ENCODE measurements around the gene EBNA1BP2. TPM values are rescaled to one million over a fixed set of nuclear protein-coding genes. Genes with fewer than 3 reads are reported as not detected.
A peak's percentile ranks its signal among the peaks of the same experiment; 100 is the strongest.
"Not testable (repeated sequence)": the region's sequence is repeated elsewhere in the genome, so short reads cannot be mapped to it uniquely, and the experiment has no call there.

Gene EBNA1BP2
- total RNA-seq, 1 donor from 2014 or later, result 51.1 TPM

- Mint-ChIP-seq H3K36me3 (peaks cover 2% of the 10 kb centered on the region), H3K27me3 (ENCODE audit: low read depth) (no peaks in the 10 kb centered on the region), H3K4me1 (no peaks in the 10 kb centered on the region), H3K4me3 (no peak overlapping the region), H3K9me3 (peaks cover 20% of the 10 kb centered on the region), H3K27ac (no peak overlapping the region)
- TF ChIP-seq, protein P1, sequence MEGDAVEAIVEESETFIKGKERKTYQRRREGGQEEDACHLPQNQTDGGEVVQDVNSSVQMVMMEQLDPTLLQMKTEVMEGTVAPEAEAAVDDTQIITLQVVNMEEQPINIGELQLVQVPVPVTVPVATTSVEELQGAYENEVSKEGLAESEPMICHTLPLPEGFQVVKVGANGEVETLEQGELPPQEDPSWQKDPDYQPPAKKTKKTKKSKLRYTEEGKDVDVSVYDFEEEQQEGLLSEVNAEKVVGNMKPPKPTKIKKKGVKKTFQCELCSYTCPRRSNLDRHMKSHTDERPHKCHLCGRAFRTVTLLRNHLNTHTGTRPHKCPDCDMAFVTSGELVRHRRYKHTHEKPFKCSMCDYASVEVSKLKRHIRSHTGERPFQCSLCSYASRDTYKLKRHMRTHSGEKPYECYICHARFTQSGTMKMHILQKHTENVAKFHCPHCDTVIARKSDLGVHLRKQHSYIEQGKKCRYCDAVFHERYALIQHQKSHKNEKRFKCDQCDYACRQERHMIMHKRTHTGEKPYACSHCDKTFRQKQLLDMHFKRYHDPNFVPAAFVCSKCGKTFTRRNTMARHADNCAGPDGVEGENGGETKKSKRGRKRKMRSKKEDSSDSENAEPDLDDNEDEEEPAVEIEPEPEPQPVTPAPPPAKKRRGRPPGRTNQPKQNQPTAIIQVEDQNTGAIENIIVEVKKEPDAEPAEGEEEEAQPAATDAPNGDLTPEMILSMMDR (IDR thresholded peaks at IDR 0.05; ENCODE audit: unreplicated experiment), result no peak
- no peak for DNase-seq (ENCODE audit: low spot score in 2 of 2, unreplicated experiment in 2 of 2)
Measured at GRCh38 chr1:43128816-43129215, 43.3 kb downstream of the EBNA1BP2 start.

DNA sequence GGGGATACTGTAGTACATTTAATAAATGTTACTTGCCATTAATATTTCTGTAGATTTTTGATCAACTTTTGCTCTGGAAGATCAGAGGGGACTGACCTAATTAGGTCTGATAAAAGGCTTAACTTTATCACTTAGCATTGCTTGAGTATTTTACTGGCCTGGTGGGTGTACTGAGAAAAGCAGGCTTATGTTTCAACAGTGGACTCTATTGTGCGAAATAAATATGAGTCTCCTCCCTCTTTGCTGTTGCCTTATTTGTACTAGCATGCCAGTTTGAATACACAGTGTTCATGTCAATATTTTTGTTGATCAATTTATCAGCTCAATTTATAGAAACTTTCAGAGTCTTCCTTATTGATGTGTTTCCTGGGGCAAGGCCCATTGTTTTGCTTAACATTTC lies 49.1 kb downstream of the EBNA1BP2 start:
- H3K9me3 Mint-ChIP-seq, result peaks cover 21% of the 10 kb centered on the region
- TF ChIP-seq, protein P1 (IDR thresholded peaks at IDR 0.05; ENCODE audit: unreplicated experiment), result no peak
- H3K4me3 Mint-ChIP-seq, result no peak overlapping the region
- H3K4me1 Mint-ChIP-seq, result no peaks in the 10 kb centered on the region
- DNase-seq (ENCODE audit: low spot score in 2 of 2, unreplicated experiment in 2 of 2), result no peak
- no peaks in the 10 kb centered on the region for H3K27me3 Mint-ChIP-seq (ENCODE audit: low read depth)
- H3K27ac Mint-ChIP-seq, result no peak overlapping the region
- H3K36me3 Mint-ChIP-seq, result no peaks in the 10 kb centered on the region

GRCh38 chr1:43121256-43121900 lies 50.7 kb downstream of the EBNA1BP2 start:
- Mint-ChIP-seq H3K36me3 (no peaks in the 10 kb centered on the region), H3K4me3 (peak overlapping the region; percentile 74), H3K9me3 (peaks cover 12% of the 10 kb centered on the region), H3K27me3 (ENCODE audit: low read depth) (no peaks in the 10 kb centered on the region), H3K4me1 (no peaks in the 10 kb centered on the region), H3K27ac (peak overlapping the region; percentile 60)
- TF ChIP-seq, protein P1 (IDR thresholded peaks at IDR 0.05; ENCODE audit: unreplicated experiment), result no peak
- DNase-seq (ENCODE audit: low spot score in 2 of 2, unreplicated experiment in 2 of 2), result no peak

- H3K4me1 Mint-ChIP-seq; H3K36me3 Mint-ChIP-seq; H3K27me3 Mint-ChIP-seq (ENCODE audit: low read depth); DNase-seq (ENCODE audit: low spot score in 2 of 2, unreplicated experiment in 2 of 2): not testable (repeated sequence)
- H3K9me3 Mint-ChIP-seq, result peaks cover 12% of the 10 kb centered on the region
- peak overlapping the region; percentile 85 for H3K27ac Mint-ChIP-seq
- peak overlapping the region; percentile 74 for H3K4me3 Mint-ChIP-seq
Measured at GRCh38 chr1:43119928-43120586, 52.0 kb downstream of the EBNA1BP2 start.

Small RNA genes lying within 50 kb of the gene (microRNA-seq; reads per million reads assigned to microRNA genes)
- gene MIR6733, result 1.2 reads per million

Other genes starting within 250 kb of the EBNA1BP2 start
- gene SLC2A1, start 213.4 kb downstream of the EBNA1BP2 start, total RNA-seq, result 786 to 841 TPM (median 827 TPM) in 3 replicates
- 0.27 to 0.38 TPM (median 0.35 TPM) in 3 replicates for gene CFAP57, start within 50 bp of the EBNA1BP2 start, total RNA-seq
- 7.6 to 9.2 TPM (median 7.7 TPM) in 3 replicates for gene TMEM125, start 97.7 kb upstream of the EBNA1BP2 start, total RNA-seq
- 3.7 to 5.3 TPM (median 4.2 TPM) in 3 replicates for gene C1orf210, start 113.3 kb upstream of the EBNA1BP2 start, total RNA-seq
- 1.3 to 1.7 TPM (median 1.5 TPM) in 3 replicates for gene TIE1, start 128.7 kb upstream of the EBNA1BP2 start, total RNA-seq
- 0.50 to 0.53 TPM in 2 of 3 replicates, not detected in the other for gene MPL, start 165.5 kb upstream of the EBNA1BP2 start, total RNA-seq
- 32.0 to 33.4 TPM (median 32.4 TPM) in 3 replicates for gene CDC20, start 186.7 kb upstream of the EBNA1BP2 start, total RNA-seq
- gene ELOVL1, start 195.7 kb upstream of the EBNA1BP2 start, total RNA-seq, result 40.3 to 42.4 TPM (median 41.4 TPM) in 3 replicates
- gene MED8, start 217.5 kb upstream of the EBNA1BP2 start, total RNA-seq, result 29.8 to 32.4 TPM (median 30.4 TPM) in 3 replicates
- gene SZT2, start 217.6 kb upstream of the EBNA1BP2 start, total RNA-seq, result 80.1 to 97.4 TPM (median 83.7 TPM) in 3 replicates